ENCODE measurements around the gene ADGRG6.
"Not testable (repeated sequence)": the region's sequence is repeated elsewhere in the genome, so short reads cannot be mapped to it uniquely, and the experiment has no call there.

The ADGRG6 gene

GRCh38 chr6:142454196-142454595 lies 152.4 kb downstream of the ADGRG6 start:
- DNase-seq: peak; percentile 40

GRCh38 chr6:142454848-142455247 lies 153.0 kb downstream of the ADGRG6 start:
- not testable (repeated sequence) for DNase-seq

GRCh38 chr6:142455957-142456589 lies 154.3 kb downstream of the ADGRG6 start:
- no peak for DNase-seq

GRCh38 chr6:142457638-142458406 lies 156.0 kb downstream of the ADGRG6 start:
- no peak for DNase-seq

GRCh38 chr6:142458836-142459235 lies 157.0 kb downstream of the ADGRG6 start:
- no peak for DNase-seq

GRCh38 chr6:142459271-142459670 lies 157.5 kb downstream of the ADGRG6 start:
- DNase-seq: peak; percentile 47

GRCh38 chr6:142462260-142462659 lies 160.5 kb downstream of the ADGRG6 start:
- no peak for DNase-seq

- DNase-seq: no peak
Observed at GRCh38 chr6:142463988-142464387, 162.2 kb downstream of the ADGRG6 start.

- DNase-seq: no peak
Observed at GRCh38 chr6:142469220-142469619, 167.4 kb downstream of the ADGRG6 start.

- DNase-seq: no peak
Observed at GRCh38 chr6:142470421-142470820, 168.6 kb downstream of the ADGRG6 start.

- DNase-seq: peak; percentile 60
Observed at GRCh38 chr6:142474531-142475289, 172.9 kb downstream of the ADGRG6 start.

- DNase-seq: no peak
Observed at GRCh38 chr6:142476452-142476851, 174.6 kb downstream of the ADGRG6 start.

- DNase-seq: peak; percentile 55
Observed at GRCh38 chr6:142478117-142478516, 176.3 kb downstream of the ADGRG6 start.

GRCh38 chr6:142481466-142481865 lies 179.7 kb downstream of the ADGRG6 start:
- DNase-seq: no peak

- DNase-seq: no peak
Observed at GRCh38 chr6:142482249-142482648, 180.4 kb downstream of the ADGRG6 start.

- no peak for DNase-seq
Observed at GRCh38 chr6:142482974-142483373, 181.2 kb downstream of the ADGRG6 start.

GRCh38 chr6:142485256-142485655 lies 183.4 kb downstream of the ADGRG6 start:
- peak; percentile 56 for DNase-seq

- peak; percentile 40 for DNase-seq
Observed at GRCh38 chr6:142489722-142490610, 188.2 kb downstream of the ADGRG6 start.
